Esophagus muscularis mucosa (tissue), 2 donors: Measurements from ENCODE around the gene IFIT2.
"Not testable (repeated sequence)": the region's sequence is repeated elsewhere in the genome, so short reads cannot be mapped to it uniquely, and the experiment has no call there.

Experiments used
- POLR2A ChIP-seq: fragments of 450-650 bp; IDR thresholded peaks from one replicate; pipeline ENCODE4 v1.6.1; 2017; ENCODE audit warnings: antibody characterized with exemption, moderate library complexity, mild to moderate bottlenecking, low read depth
- POLR2AphosphoS5 ChIP-seq, 2 donors: sonication (generic); formaldehyde crosslinking; IDR thresholded peaks; one replicate each; pipeline ENCODE4 v1.6.1; 2017; ENCODE audit warnings: antibody characterized with exemption in 2 of 2

DNA sequence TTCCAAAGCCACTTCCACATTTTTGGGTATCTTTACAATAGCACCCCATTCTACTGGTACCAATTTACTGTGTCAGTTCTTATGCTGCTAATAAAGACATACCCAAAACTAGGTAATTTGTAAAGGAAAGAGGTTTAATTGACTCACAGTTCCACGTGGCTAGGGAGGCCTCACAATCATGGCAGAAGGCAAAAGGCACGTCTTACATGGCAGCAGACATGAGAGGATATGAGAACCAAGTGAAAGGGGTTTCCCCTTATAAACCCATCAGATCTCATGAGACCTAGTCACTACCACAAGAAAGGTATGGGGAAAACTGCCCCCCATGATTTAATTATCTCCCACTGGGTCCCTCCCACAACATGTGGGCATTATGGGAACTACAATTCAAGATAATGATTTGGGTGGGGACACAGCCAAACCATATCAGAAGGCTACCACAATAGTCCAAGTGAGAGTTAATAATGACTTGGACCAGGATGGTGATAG, 46.7 kb upstream of the IFIT2 start:
- not testable (repeated sequence) for TF ChIP-seq POLR2AphosphoS5 (IDR thresholded peaks at IDR 0.05); POLR2A
